HG03565 (cell line): ENCODE data around the gene PYROXD2.

Experiments
- ATAC-seq: cut with Tn5 transposase; IDR thresholded peaks from one replicate; pipeline ENCODE4 v1.9.1; 2021; ENCODE audit warnings: mild to moderate bottlenecking, moderate library complexity; ENCODE audit not compliant: unreplicated experiment

The PYROXD2 gene

GRCh38 chr10:98340261-98340939, 74.6 kb downstream of the PYROXD2 start:
- ATAC-seq = peak; percentile 29

GRCh38 chr10:98339799-98340198, 75.2 kb downstream of the PYROXD2 start:
- ATAC-seq = peak; percentile 93

- no peak for ATAC-seq
These were observed 76.1 kb downstream of the PYROXD2 start for GRCh38 chr10:98338896-98339295.

GRCh38 chr10:98338318-98338717, 76.7 kb downstream of the PYROXD2 start:
- no peak for ATAC-seq

GRCh38 chr10:98337484-98337883, 77.5 kb downstream of the PYROXD2 start:
- ATAC-seq = no peak
